Measurements from ENCODE around the gene PLIN3.

Gene PLIN3, protein sequence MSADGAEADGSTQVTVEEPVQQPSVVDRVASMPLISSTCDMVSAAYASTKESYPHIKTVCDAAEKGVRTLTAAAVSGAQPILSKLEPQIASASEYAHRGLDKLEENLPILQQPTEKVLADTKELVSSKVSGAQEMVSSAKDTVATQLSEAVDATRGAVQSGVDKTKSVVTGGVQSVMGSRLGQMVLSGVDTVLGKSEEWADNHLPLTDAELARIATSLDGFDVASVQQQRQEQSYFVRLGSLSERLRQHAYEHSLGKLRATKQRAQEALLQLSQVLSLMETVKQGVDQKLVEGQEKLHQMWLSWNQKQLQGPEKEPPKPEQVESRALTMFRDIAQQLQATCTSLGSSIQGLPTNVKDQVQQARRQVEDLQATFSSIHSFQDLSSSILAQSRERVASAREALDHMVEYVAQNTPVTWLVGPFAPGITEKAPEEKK

DNA sequence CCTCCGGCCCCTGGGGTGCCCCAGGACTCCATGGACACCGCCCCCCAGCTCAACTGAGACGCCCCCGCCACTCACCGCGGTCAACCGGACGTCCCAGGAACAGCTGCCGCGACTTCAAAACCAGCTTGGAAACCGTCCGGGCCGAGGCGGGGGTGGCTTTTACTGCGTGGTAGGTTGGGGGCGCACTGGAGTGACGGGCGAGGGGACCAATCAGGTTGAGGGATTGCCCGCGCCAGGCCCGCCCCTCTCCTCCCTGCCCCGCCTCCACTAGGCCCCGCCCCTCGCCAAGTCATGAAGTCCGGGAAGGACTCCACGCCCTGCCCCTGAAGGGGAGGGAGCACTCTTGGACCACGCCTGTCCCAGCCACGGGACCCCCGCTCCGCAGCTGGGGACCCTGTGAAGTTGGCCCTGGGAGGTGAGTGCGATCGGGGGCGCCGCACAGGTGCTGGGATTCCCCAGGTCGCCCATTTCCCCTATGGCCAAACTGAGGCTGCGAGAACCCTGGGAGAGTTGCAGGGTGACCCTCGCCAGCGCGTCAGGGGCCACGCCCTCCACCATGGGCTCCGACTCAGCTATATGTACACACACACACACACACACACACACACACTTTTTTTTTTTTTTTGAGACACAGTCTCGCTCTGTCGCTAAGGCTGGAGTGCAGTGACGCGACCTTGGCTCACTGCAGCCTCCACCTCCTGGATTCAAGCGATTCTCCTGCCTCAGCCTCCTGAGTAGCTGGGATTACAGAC is at the start of gene PLIN3:
TSS of gene PLIN3 (minus strand) at position 134 of the 752 bp plus-strand sequence. CDS start 6,273 bp downstream, outside the sequence.
- H3K4me1 ChIP-seq (ENCODE audit: control insufficient read depth, insufficient read depth, low read length), result peaks cover 3% of the 10 kb centered on the region; the same call in 1 of the 2 replicates
- H3K36me3 ChIP-seq (ENCODE audit: control insufficient read depth in 2 of 2, insufficient read depth in 1 of 2, low read length in 2 of 2), result no peaks in the 10 kb centered on the region
- H3K9me3 ChIP-seq (ENCODE audit: control insufficient read depth, insufficient read depth, low read depth, low read length), result no peaks in the 10 kb centered on the region
- ChIA-PET POLR2A (interaction anchor here (0.5 to 1.4 kb wide), 9 partner anchors 9 to 819 kb away, joined by 3 to 12 read pairs (median 3); no protein-coding TSS in a partner anchor), CTCF (interaction anchor here (0.6 to 4.0 kb wide), 6 partner anchors 13 to 171 kb away, joined by 3 to 31 read pairs (median 3); no protein-coding TSS in a partner anchor)
- H3K4me3 ChIP-seq (ENCODE audit: low read depth, low read length), result peak within 1 kb of the TSS; percentile 63
- H3K27ac ChIP-seq (ENCODE audit: extremely low read depth, low read depth, low read length), result no peak within 1 kb of the TSS
- TF ChIP-seq ZNF214 (tag by site-specific recombination; IDR thresholded peaks at IDR 0.05; ENCODE audit: borderline replicate concordance) (no peak), SP3 (tag by site-specific recombination; IDR thresholded peaks at IDR 0.05) (peak; percentile 91), ZNF391 (tag by site-specific recombination; IDR thresholded peaks at IDR 0.05; ENCODE audit: borderline replicate concordance, low read depth) (0 out of 2 replicates have a peak, but pooled peaks have one; percentile 45), HOXD13 (CRISPR knock-in tag; IDR thresholded peaks at IDR 0.05; ENCODE audit: borderline replicate concordance) (no peak), EGR2 (tag by site-specific recombination; IDR thresholded peaks at IDR 0.05; ENCODE audit: low read depth) (peak; percentile 78), ZNF211 (tag by site-specific recombination; IDR thresholded peaks at IDR 0.05; ENCODE audit: low read depth) (no peak), ZNF169 (tag by site-specific recombination; IDR thresholded peaks at IDR 0.05) (peak; percentile 56; the same call in 1 of the 2 replicates), ZNF280D (tag by site-specific recombination; IDR thresholded peaks at IDR 0.05) (peak; percentile 86; the same call in 1 of the 2 replicates), HIC1 (tag by site-specific recombination; IDR thresholded peaks at IDR 0.05) (peak; percentile 55), ZNF623 (tag by site-specific recombination; IDR thresholded peaks at IDR 0.05) (peak; percentile 48), ZNF580 (tag by site-specific recombination; IDR thresholded peaks at IDR 0.05) (peak; percentile 81), ZNF266 (tag by site-specific recombination; IDR thresholded peaks at IDR 0.05; ENCODE audit: low read depth) (0 out of 2 replicates have a peak, but pooled peaks have one; percentile 20), ZNF335 (tag by site-specific recombination; conservative IDR thresholded peaks at IDR 0.05) (peak; percentile 44), ZXDB (tag by site-specific recombination; IDR thresholded peaks at IDR 0.05) (peak; percentile 53; the same call in 1 of the 2 replicates), ZNF324 (tag by site-specific recombination; IDR thresholded peaks at IDR 0.05) (peak; percentile 79; the same call in 1 of the 2 replicates)
- TF ChIP-seq, protein P1, sequence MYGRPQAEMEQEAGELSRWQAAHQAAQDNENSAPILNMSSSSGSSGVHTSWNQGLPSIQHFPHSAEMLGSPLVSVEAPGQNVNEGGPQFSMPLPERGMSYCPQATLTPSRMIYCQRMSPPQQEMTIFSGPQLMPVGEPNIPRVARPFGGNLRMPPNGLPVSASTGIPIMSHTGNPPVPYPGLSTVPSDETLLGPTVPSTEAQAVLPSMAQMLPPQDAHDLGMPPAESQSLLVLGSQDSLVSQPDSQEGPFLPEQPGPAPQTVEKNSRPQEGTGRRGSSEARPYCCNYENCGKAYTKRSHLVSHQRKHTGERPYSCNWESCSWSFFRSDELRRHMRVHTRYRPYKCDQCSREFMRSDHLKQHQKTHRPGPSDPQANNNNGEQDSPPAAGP (tag by site-specific recombination; IDR thresholded peaks at IDR 0.05), result peak; percentile 22; the same call in 1 of the 2 replicates
- TF ChIP-seq, protein P2, sequence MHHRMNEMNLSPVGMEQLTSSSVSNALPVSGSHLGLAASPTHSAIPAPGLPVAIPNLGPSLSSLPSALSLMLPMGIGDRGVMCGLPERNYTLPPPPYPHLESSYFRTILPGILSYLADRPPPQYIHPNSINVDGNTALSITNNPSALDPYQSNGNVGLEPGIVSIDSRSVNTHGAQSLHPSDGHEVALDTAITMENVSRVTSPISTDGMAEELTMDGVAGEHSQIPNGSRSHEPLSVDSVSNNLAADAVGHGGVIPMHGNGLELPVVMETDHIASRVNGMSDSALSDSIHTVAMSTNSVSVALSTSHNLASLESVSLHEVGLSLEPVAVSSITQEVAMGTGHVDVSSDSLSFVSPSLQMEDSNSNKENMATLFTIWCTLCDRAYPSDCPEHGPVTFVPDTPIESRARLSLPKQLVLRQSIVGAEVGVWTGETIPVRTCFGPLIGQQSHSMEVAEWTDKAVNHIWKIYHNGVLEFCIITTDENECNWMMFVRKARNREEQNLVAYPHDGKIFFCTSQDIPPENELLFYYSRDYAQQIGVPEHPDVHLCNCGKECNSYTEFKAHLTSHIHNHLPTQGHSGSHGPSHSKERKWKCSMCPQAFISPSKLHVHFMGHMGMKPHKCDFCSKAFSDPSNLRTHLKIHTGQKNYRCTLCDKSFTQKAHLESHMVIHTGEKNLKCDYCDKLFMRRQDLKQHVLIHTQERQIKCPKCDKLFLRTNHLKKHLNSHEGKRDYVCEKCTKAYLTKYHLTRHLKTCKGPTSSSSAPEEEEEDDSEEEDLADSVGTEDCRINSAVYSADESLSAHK (tag by site-specific recombination; IDR thresholded peaks at IDR 0.05), result no peak
- TF ChIP-seq, protein P3, sequence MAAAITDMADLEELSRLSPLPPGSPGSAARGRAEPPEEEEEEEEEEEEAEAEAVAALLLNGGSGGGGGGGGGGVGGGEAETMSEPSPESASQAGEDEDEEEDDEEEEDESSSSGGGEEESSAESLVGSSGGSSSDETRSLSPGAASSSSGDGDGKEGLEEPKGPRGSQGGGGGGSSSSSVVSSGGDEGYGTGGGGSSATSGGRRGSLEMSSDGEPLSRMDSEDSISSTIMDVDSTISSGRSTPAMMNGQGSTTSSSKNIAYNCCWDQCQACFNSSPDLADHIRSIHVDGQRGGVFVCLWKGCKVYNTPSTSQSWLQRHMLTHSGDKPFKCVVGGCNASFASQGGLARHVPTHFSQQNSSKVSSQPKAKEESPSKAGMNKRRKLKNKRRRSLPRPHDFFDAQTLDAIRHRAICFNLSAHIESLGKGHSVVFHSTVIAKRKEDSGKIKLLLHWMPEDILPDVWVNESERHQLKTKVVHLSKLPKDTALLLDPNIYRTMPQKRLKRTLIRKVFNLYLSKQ (tag by site-specific recombination; IDR thresholded peaks at IDR 0.05; ENCODE audit: borderline replicate concordance), result no peak
- TF ChIP-seq, protein P4, sequence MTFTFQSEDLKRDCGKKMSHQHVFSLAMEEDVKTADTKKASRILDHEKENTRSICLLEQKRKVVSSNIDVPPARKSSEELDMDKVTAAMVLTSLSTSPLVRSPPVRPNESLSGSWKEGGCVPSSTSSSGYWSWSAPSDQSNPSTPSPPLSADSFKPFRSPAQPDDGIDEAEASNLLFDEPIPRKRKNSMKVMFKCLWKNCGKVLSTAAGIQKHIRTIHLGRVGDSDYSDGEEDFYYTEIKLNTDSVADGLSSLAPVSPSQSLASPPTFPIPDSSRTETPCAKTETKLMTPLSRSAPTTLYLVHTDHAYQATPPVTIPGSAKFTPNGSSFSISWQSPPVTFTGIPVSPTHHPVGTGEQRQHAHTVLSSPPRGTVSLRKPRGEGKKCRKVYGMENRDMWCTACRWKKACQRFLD (tag by site-specific recombination; IDR thresholded peaks at IDR 0.05), result no peak
- TF ChIP-seq, protein P5, sequence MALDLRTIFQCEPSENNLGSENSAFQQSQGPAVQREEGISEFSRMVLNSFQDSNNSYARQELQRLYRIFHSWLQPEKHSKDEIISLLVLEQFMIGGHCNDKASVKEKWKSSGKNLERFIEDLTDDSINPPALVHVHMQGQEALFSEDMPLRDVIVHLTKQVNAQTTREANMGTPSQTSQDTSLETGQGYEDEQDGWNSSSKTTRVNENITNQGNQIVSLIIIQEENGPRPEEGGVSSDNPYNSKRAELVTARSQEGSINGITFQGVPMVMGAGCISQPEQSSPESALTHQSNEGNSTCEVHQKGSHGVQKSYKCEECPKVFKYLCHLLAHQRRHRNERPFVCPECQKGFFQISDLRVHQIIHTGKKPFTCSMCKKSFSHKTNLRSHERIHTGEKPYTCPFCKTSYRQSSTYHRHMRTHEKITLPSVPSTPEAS (tag by site-specific recombination; IDR thresholded peaks at IDR 0.05), result peak; percentile 93
